Thyroid gland (tissue), 4 donors: ENCODE measurements around the gene NDUFA3.

ENCODE experiments used
- POLR2A ChIP-seq, 2 donors: fragments of 450-650 bp; IDR thresholded peaks; one replicate each; pipeline ENCODE4 v1.6.1; 2017; ENCODE audit warnings: antibody characterized with exemption in 2 of 2, mild to moderate bottlenecking in 2 of 2, moderate library complexity in 1 of 2
- TF ChIP-seq, protein P1 (sequence below), 6 experiments: fragments of 200-600 bp in 3 of 6; fragments of 450-650 bp in 3 of 6; sonication (generic) in 3 of 6; IDR thresholded peaks; one replicate each; pipeline ENCODE4 v1.5.1; 2016 to 2019; ENCODE audit warnings: antibody characterized with exemption in 6 of 6, mild to moderate bottlenecking in 2 of 6, inconsistent platforms in 1 of 6, moderate library complexity in 1 of 6

DNA sequence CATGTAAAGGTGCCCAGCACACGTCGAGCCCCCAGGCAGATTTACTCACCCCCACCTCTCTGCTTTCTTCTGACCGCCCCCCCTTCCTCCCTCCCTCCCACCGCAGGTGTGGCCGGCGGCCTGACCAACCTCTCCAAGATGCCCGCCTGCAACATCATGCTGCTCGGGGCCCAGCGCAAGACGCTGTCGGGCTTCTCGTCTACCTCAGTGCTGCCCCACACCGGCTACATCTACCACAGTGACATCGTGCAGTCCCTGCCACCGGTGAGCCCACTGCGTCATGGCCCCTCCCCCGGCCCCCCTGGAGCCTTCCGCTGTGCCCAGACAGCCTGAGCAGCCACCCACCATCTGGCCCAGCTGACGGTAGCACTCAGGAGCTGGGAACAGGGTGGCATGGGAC lies 21.7 kb downstream of the NDUFA3 start:
- TF ChIP-seq, protein P1, sequence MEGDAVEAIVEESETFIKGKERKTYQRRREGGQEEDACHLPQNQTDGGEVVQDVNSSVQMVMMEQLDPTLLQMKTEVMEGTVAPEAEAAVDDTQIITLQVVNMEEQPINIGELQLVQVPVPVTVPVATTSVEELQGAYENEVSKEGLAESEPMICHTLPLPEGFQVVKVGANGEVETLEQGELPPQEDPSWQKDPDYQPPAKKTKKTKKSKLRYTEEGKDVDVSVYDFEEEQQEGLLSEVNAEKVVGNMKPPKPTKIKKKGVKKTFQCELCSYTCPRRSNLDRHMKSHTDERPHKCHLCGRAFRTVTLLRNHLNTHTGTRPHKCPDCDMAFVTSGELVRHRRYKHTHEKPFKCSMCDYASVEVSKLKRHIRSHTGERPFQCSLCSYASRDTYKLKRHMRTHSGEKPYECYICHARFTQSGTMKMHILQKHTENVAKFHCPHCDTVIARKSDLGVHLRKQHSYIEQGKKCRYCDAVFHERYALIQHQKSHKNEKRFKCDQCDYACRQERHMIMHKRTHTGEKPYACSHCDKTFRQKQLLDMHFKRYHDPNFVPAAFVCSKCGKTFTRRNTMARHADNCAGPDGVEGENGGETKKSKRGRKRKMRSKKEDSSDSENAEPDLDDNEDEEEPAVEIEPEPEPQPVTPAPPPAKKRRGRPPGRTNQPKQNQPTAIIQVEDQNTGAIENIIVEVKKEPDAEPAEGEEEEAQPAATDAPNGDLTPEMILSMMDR (IDR thresholded peaks at IDR 0.05), result no peak
- no peak for TF ChIP-seq POLR2A (IDR thresholded peaks at IDR 0.05)
